Measurements from ENCODE around the gene APOH. TPM values are rescaled to one million over a fixed set of nuclear protein-coding genes. Genes with fewer than 3 reads are reported as not detected.

The APOH gene
- polyA plus RNA-seq, 1 experiment: not detected

DNA sequence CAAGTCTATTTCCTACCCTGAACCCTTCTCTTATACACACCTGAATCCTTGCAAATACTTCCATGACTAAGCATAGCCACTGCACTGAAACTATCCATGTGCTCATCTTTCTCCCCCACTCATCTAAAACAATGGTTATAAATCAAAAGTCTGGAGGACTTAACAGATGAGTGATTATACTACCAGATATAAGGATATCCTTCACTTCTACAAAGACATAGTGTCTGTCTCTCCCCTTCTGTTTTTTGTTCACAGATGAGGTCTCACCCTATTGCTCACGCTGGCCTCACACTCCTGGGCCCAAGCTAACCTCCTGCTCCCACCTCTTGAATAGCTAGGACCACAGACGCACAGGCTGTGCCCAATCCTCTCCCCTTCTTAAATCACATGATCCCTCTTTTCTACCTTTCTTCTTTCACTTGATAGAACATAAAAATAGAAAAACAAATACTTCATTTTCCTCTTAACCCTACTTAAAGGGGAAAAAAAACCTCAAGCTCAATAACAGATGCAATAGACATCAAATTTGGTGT lies 56.5 kb downstream of the APOH start:
- ChIA-PET CTCF (interaction anchor here (0.7 to 1.0 kb wide), 2 partner anchors 8 to 878 kb away, joined by 3 read pairs; no protein-coding TSS in a partner anchor), POLR2A (no interaction called here)

DNA sequence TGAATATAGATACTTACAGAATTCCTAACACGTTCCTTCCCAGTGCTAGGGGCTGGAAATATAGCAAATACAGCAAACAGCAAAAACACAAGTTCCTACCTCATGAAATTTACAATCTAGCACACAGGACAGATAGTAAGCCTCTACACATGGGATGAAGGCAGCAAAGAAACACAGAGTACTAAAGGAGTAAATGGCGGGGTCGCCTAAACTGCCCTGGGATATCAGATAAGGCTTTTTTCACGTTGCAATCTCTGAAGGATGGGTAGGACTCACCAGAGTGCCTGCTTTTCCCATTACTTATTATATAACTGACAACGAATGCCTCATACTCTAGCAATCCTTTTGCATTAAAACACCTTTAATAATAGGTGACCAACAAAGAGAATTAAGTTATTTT lies 57.1 kb downstream of the APOH start:
- CTCF ChIA-PET: interaction anchor here (0.9 kb wide), 1 partner anchor 940 kb away, joined by 3 read pairs; no protein-coding TSS in a partner anchor

More for the DNA sequence above, 56.5 kb downstream of the APOH start:
- Histone ChIP-seq H3K4me3 (ENCODE audit: low read depth, low read length) (no peak overlapping the region), H3K27me3 (ENCODE audit: control insufficient read depth, insufficient read depth, low read length) (no peaks in the 10 kb centered on the region), H3K36me3 (ENCODE audit: control insufficient read depth, insufficient read depth, low read length) (peaks cover 2% of the 10 kb centered on the region; the same call in 1 of the 2 replicates)
- no peak for DNase-seq (ENCODE audit: low read depth)
- TF ChIP-seq, protein P1, sequence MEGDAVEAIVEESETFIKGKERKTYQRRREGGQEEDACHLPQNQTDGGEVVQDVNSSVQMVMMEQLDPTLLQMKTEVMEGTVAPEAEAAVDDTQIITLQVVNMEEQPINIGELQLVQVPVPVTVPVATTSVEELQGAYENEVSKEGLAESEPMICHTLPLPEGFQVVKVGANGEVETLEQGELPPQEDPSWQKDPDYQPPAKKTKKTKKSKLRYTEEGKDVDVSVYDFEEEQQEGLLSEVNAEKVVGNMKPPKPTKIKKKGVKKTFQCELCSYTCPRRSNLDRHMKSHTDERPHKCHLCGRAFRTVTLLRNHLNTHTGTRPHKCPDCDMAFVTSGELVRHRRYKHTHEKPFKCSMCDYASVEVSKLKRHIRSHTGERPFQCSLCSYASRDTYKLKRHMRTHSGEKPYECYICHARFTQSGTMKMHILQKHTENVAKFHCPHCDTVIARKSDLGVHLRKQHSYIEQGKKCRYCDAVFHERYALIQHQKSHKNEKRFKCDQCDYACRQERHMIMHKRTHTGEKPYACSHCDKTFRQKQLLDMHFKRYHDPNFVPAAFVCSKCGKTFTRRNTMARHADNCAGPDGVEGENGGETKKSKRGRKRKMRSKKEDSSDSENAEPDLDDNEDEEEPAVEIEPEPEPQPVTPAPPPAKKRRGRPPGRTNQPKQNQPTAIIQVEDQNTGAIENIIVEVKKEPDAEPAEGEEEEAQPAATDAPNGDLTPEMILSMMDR (IDR thresholded peaks at IDR 0.05; ENCODE audit: insufficient read depth, low read depth, low read length): no peak

DNA sequence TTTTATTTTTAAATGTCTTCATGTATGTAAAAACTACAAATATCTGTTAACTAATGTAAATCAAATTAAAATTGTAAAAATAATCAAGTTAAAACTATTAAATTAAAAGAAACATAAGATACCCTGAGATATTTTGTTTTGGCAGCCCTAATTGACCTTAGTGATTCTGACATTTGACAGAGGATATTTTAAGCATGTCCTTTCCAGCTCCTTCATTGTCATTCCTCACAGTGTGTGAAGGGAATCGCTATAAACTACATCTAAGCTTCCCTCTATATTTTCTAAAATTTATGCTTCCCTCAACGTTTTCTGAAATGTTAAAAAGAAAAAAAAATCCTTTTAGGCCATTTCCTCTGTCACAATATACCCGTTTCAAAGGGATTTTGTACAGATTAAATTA lies 57.5 kb downstream of the APOH start:
- POLR2A ChIA-PET: no interaction called here

More for the DNA sequence above, 57.1 kb downstream of the APOH start:
- TF ChIP-seq, protein P1 (IDR thresholded peaks at IDR 0.05; ENCODE audit: insufficient read depth, low read depth, low read length): no peak
- no peak overlapping the region for H3K4me3 ChIP-seq (ENCODE audit: low read depth, low read length)
- no peaks in the 10 kb centered on the region for H3K27me3 ChIP-seq (ENCODE audit: control insufficient read depth, insufficient read depth, low read length)
- H3K36me3 ChIP-seq (ENCODE audit: control insufficient read depth, insufficient read depth, low read length): peaks cover 2% of the 10 kb centered on the region; the same call in 1 of the 2 replicates
- POLR2A ChIA-PET: no interaction called here
- no peak for DNase-seq (ENCODE audit: low read depth)

DNA sequence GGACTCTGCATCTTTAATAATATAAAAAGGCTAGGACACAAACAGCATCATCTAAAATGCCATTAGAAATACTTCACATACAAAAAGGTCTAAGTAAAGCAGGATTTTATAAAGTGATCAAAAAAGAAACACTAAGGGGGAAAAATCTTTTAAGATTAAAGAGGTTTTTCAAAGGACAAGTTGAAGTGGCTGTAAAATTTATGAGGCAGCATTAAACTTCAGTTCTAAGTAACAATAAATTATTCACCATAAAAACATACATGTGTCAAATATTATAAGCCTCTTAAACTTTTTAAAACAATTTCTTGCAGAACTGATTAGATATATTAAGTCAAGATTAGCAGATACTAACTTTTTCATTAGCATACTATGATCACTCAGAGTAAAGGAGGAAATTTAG lies 58.0 kb downstream of the APOH start:
- TF ChIP-seq, protein P1 (IDR thresholded peaks at IDR 0.05; ENCODE audit: insufficient read depth, low read depth, low read length): no peak
- POLR2A ChIA-PET: no interaction called here
- no peaks in the 10 kb centered on the region for H3K27me3 ChIP-seq (ENCODE audit: control insufficient read depth, insufficient read depth, low read length)
- peaks cover 2% of the 10 kb centered on the region; the same call in 1 of the 2 replicates for H3K36me3 ChIP-seq (ENCODE audit: control insufficient read depth, insufficient read depth, low read length)
- no peak for DNase-seq (ENCODE audit: low read depth)
- H3K4me3 ChIP-seq (ENCODE audit: low read depth, low read length): no peak overlapping the region
- CTCF ChIA-PET: interaction anchor here (0.9 kb wide), 1 partner anchor 939 kb away, joined by 3 read pairs; no protein-coding TSS in a partner anchor

More for the DNA sequence above, 57.5 kb downstream of the APOH start:
- TF ChIP-seq, protein P1 (IDR thresholded peaks at IDR 0.05; ENCODE audit: insufficient read depth, low read depth, low read length): no peak
- Histone ChIP-seq H3K36me3 (ENCODE audit: control insufficient read depth, insufficient read depth, low read length) (peaks cover 2% of the 10 kb centered on the region; the same call in 1 of the 2 replicates), H3K4me3 (ENCODE audit: low read depth, low read length) (no peak overlapping the region), H3K27me3 (ENCODE audit: control insufficient read depth, insufficient read depth, low read length) (no peaks in the 10 kb centered on the region)
- CTCF ChIA-PET: interaction anchor here (0.9 kb wide), 1 partner anchor 940 kb away, joined by 3 read pairs; no protein-coding TSS in a partner anchor
- DNase-seq (ENCODE audit: low read depth): no peak

DNA sequence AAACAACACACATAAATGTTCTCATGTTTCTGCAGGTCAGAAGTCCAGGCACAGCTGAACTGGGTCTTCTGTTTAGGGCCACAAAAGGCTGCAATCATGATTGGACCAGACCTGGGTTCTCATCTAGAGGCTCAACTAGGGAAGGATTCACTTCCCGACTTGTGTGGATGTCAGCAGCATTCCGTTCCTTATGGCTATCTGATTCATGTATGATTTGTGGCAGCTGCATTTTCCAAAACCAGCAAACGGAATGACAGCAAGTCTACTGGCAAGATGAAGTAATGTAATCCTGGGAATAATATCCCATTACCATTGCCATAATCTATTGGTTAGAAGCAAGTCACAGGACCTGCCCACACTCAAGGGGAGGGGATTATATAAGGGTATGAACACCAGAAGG lies 59.4 kb downstream of the APOH start:
- no peak overlapping the region for H3K4me3 ChIP-seq (ENCODE audit: low read depth, low read length)
- DNase-seq (ENCODE audit: low read depth): no peak
- no peaks in the 10 kb centered on the region for H3K27me3 ChIP-seq (ENCODE audit: control insufficient read depth, insufficient read depth, low read length)
- TF ChIP-seq, protein P1 (IDR thresholded peaks at IDR 0.05; ENCODE audit: insufficient read depth, low read depth, low read length): no peak
- H3K36me3 ChIP-seq (ENCODE audit: control insufficient read depth, insufficient read depth, low read length): peaks cover 2% of the 10 kb centered on the region; the same call in 1 of the 2 replicates
- ChIA-PET CTCF (interaction anchor here (0.5 to 1.6 kb wide), 5 partner anchors 12 to 938 kb away, joined by 3 to 4 read pairs (median 4); no protein-coding TSS in a partner anchor), POLR2A (no interaction called here)
